HEK293T (cell line): ENCODE results near the gene ATRIP.

Experiments used
- CTCF ChIA-PET: fragments of 350-600 bp; formaldehyde crosslinking; extraction: SDS; loops from one replicate; lab custom pipeline; 2021; ENCODE audit warnings: antibody characterized with exemption, inconsistent platforms; lab: Yijun Ruan, JAX
- POLR2A ChIA-PET: fragments of 350-600 bp; formaldehyde crosslinking; extraction: SDS; loops from one replicate; lab custom pipeline; 2020; ENCODE audit warnings: antibody characterized with exemption, inconsistent platforms; lab: Yijun Ruan, JAX
- DNase-seq: peaks from one replicate; pipeline ENCODE4 v3.0.0; 2012; ENCODE audit warnings: mixed read lengths; ENCODE audit errors: extremely low spot score
- ARNT ChIP-seq: fragments of 450-650 bp; IDR thresholded peaks from 2 replicates; pipeline ENCODE4 v1.6.1; 2017; ENCODE audit warnings: mild to moderate bottlenecking
- BHLHE40 ChIP-seq: fragments of 450-650 bp; IDR thresholded peaks from 2 replicates; pipeline ENCODE4 v1.6.1; 2016; ENCODE audit warnings: mild to moderate bottlenecking, moderate library complexity, borderline replicate concordance
- CTBP1 ChIP-seq: fragments of 450-650 bp; IDR thresholded peaks from 2 replicates; pipeline ENCODE4 v1.6.1; 2016; ENCODE audit warnings: borderline replicate concordance
- ELF4 ChIP-seq: fragments of 450-650 bp; IDR thresholded peaks from 2 replicates; pipeline ENCODE4 v1.6.1; 2017; ENCODE audit warnings: antibody characterized with exemption
- FOXA1 ChIP-seq: fragments of 450-650 bp; IDR thresholded peaks from 2 replicates; pipeline ENCODE4 v1.6.1; 2016; ENCODE audit warnings: mild to moderate bottlenecking
- FOXK2 ChIP-seq: fragments of 450-650 bp; IDR thresholded peaks from 2 replicates; pipeline ENCODE4 v1.6.1; 2016; ENCODE audit warnings: mild to moderate bottlenecking
- FOXM1 ChIP-seq: fragments of 450-650 bp; IDR thresholded peaks from 2 replicates; pipeline ENCODE4 v1.6.1; 2017; ENCODE audit warnings: mild to moderate bottlenecking, borderline replicate concordance
- HDGF ChIP-seq: fragments of 450-650 bp; IDR thresholded peaks from 2 replicates; pipeline ENCODE4 v1.6.1; 2017; ENCODE audit warnings: antibody characterized with exemption, borderline replicate concordance
- L3MBTL2 ChIP-seq: fragments of 450-650 bp; conservative IDR thresholded peaks from 2 replicates; pipeline ENCODE4 v1.6.1; 2016; ENCODE audit warnings: mild to moderate bottlenecking
- LEF1 ChIP-seq: fragments of 450-650 bp; IDR thresholded peaks from 2 replicates; pipeline ENCODE4 v1.6.1; 2017; ENCODE audit warnings: mild to moderate bottlenecking, borderline replicate concordance
- NFRKB ChIP-seq: fragments of 450-650 bp; IDR thresholded peaks from 2 replicates; pipeline ENCODE4 v1.6.1; 2016; ENCODE audit warnings: mild to moderate bottlenecking, moderate library complexity
- PKNOX1 ChIP-seq: fragments of 450-650 bp; IDR thresholded peaks from 2 replicates; pipeline ENCODE4 v1.6.1; 2016
- SP1 ChIP-seq: fragments of 450-650 bp; IDR thresholded peaks from 2 replicates; pipeline ENCODE4 v1.6.1; 2017
- SUZ12 ChIP-seq: fragments of 450-650 bp; IDR thresholded peaks from 2 replicates; pipeline ENCODE4 v1.6.1; 2016; ENCODE audit warnings: mild to moderate bottlenecking
- TARDBP ChIP-seq: fragments of 450-650 bp; IDR thresholded peaks from 2 replicates; pipeline ENCODE4 v1.6.1; 2016
- ZNF384 ChIP-seq: fragments of 450-650 bp; IDR thresholded peaks from 2 replicates; pipeline ENCODE4 v1.6.1; 2016

Gene ATRIP

GRCh38 chr3:48418651-48419050, 27.9 kb upstream of the ATRIP start:
- ChIA-PET CTCF (interaction anchor here (0.5 to 3.4 kb wide), 2 partner anchors 17 to 33 kb away, joined by 4 to 20 read pairs; no protein-coding TSS in a partner anchor), POLR2A (interaction anchor here (1.2 to 1.5 kb wide), 2 partner anchors 10 to 21 kb away, joined by 3 to 7 read pairs; partner anchors contain the start of gene CCDC51)
- no peak for TF ChIP-seq SUZ12
- TF ChIP-seq ZNF384: no peak
- no peak for TF ChIP-seq HDGF
- TF ChIP-seq CTBP1: no peak
- TF ChIP-seq BHLHE40: no peak
- no peak for TF ChIP-seq FOXK2
- DNase-seq: no peak

GRCh38 chr3:48419149-48419548, 27.4 kb upstream of the ATRIP start:
- ChIA-PET CTCF (interaction anchor here (3.4 kb wide), 1 partner anchor 17 kb away, joined by 20 read pairs; no protein-coding TSS in a partner anchor), POLR2A (interaction anchor here (0.8 to 1.5 kb wide), 3 partner anchors 9 to 20 kb away, joined by 3 to 7 read pairs (median 3); partner anchors contain the start of gene CCDC51)
- DNase-seq: no peak
- TF ChIP-seq ELF4 (no peak), SUZ12 (no peak), PKNOX1 (no peak), BHLHE40 (no peak), SP1 (no peak), TARDBP (no peak), NFRKB (no peak), FOXM1 (no peak), FOXA1 (no peak), CTBP1 (no peak), L3MBTL2 (no peak), LEF1 (no peak), ARNT (no peak), HDGF (no peak), ZNF384 (no peak)

GRCh38 chr3:48419597-48419996, 26.9 kb upstream of the ATRIP start:
- DNase-seq: no peak
- POLR2A ChIA-PET: interaction anchor here (0.8 to 1.5 kb wide), 3 partner anchors 9 to 20 kb away, joined by 3 to 7 read pairs (median 3); partner anchors contain the start of gene CCDC51
- CTCF ChIA-PET: interaction anchor here (3.4 kb wide), 1 partner anchor 16 kb away, joined by 20 read pairs; no protein-coding TSS in a partner anchor
- TF ChIP-seq SP1 (no peak), L3MBTL2 (no peak), FOXM1 (no peak), TARDBP (no peak), NFRKB (no peak), HDGF (no peak), ARNT (no peak), SUZ12 (no peak), BHLHE40 (no peak), PKNOX1 (no peak), LEF1 (no peak), CTBP1 (no peak), FOXA1 (no peak), ZNF384 (no peak), FOXK2 (no peak), ELF4 (no peak)

- DNase-seq: no peak
- ChIA-PET POLR2A (no interaction called here), CTCF (interaction anchor here (3.4 kb wide), 1 partner anchor 15 kb away, joined by 20 read pairs; no protein-coding TSS in a partner anchor)
- TF ChIP-seq L3MBTL2 (no peak), FOXM1 (no peak), SUZ12 (no peak), FOXA1 (no peak), BHLHE40 (no peak), PKNOX1 (no peak), TARDBP (no peak), ELF4 (no peak), FOXK2 (no peak), HDGF (no peak), SP1 (no peak), ZNF384 (no peak), CTBP1 (no peak), LEF1 (no peak), ARNT (no peak)
These were observed 26.0 kb upstream of the ATRIP start for GRCh38 chr3:48420561-48420960.

GRCh38 chr3:48422272-48422671, 24.3 kb upstream of the ATRIP start:
- no peak for DNase-seq
- POLR2A ChIA-PET: interaction anchor here (0.7 kb wide), 1 partner anchor 50 kb away, joined by 3 read pairs; no protein-coding TSS in a partner anchor
- TF ChIP-seq FOXA1 (no peak), ARNT (no peak), LEF1 (no peak), FOXM1 (no peak), SUZ12 (no peak), ZNF384 (no peak), NFRKB (no peak), PKNOX1 (no peak), CTBP1 (no peak), TARDBP (no peak), L3MBTL2 (no peak), ELF4 (no peak), FOXK2 (no peak), SP1 (no peak), HDGF (no peak), BHLHE40 (no peak)
- CTCF ChIA-PET: interaction anchor here (1.4 to 1.8 kb wide), 2 partner anchors 14 to 22 kb away, joined by 6 to 7 read pairs; no protein-coding TSS in a partner anchor
